CD14-positive monocyte (primary cell): ENCODE results near the gene ZNF273. TPM values are rescaled to one million over a fixed set of nuclear protein-coding genes. Genes with fewer than 3 reads are reported as not detected.

Source experiments
- DNase-seq, 3 donors: peaks; one replicate each; pipeline ENCODE4 v3.0.0-alpha.2; 2011 to 2022
- H2AFZ ChIP-seq: 2 replicates; pipeline ENCODE4 v1.6.0; 2012; ENCODE audit warnings: mild to moderate bottlenecking, low read depth, low read length, inconsistent platforms; ENCODE audit not compliant: insufficient read depth, poor library complexity, severe bottlenecking
- H3K27ac ChIP-seq, 2 donors: 1 replicate in 1 of 2; 2 replicates in 1 of 2; pipeline ENCODE4 v1.5.1; 2012 to 2013; ENCODE audit warnings: low read length in 2 of 2, control low read depth in 1 of 2, inconsistent platforms in 1 of 2, low read depth in 1 of 2, mild to moderate bottlenecking in 1 of 2
- H3K27me3 ChIP-seq, 2 donors: one replicate each; pipeline versions ENCODE4 v1.6.0 to v1.6.1; 2011 to 2013; ENCODE audit warnings: low read length in 2 of 2; ENCODE audit not compliant: control insufficient read depth in 2 of 2, insufficient read depth in 2 of 2
- H3K36me3 ChIP-seq, 2 donors: replicated peaks in 1 of 2; 1 replicate in 1 of 2; 2 replicates in 1 of 2; pipeline versions ENCODE4 v1.5.1 to v1.6.1; 2012 to 2013; ENCODE audit warnings: low read length in 2 of 2, control low read depth in 1 of 2, inconsistent platforms in 1 of 2, mild to moderate bottlenecking in 1 of 2; ENCODE audit not compliant: insufficient read depth in 2 of 2, control insufficient read depth in 1 of 2
- H3K4me1 ChIP-seq, 2 donors: 1 replicate in 1 of 2; 2 replicates in 1 of 2; pipeline versions ENCODE4 v1.5.1 to v1.6.1; 2012 to 2013; ENCODE audit warnings: low read length in 2 of 2, control low read depth in 1 of 2, inconsistent platforms in 1 of 2, mild to moderate bottlenecking in 1 of 2, moderate library complexity in 1 of 2; ENCODE audit not compliant: insufficient read depth in 2 of 2, control insufficient read depth in 1 of 2
- H3K4me2 ChIP-seq: replicated peaks from 2 replicates; pipeline ENCODE3; 2012; ENCODE audit warnings: low read length, moderate library complexity, mild to moderate bottlenecking; ENCODE audit not compliant: poor library complexity, severe bottlenecking; ENCODE audit errors: extremely low read depth
- H3K4me3 ChIP-seq, 3 experiments: fragments of 200-600 bp in 1 of 3; sonication (generic) in 1 of 3; replicated peaks in 1 of 3; 1 replicate in 2 of 3; 2 replicates in 1 of 3; pipeline ENCODE4 v1.5.1; 2011 to 2013; ENCODE audit warnings: low read length in 3 of 3, mild to moderate bottlenecking in 3 of 3, control low read depth in 2 of 3, low read depth in 2 of 3, inconsistent platforms in 1 of 3, moderate library complexity in 1 of 3
- H3K79me2 ChIP-seq: 2 replicates; pipeline ENCODE4 v1.6.0; 2012; ENCODE audit warnings: mild to moderate bottlenecking, control low read depth, inconsistent platforms, low read length, moderate library complexity; ENCODE audit not compliant: insufficient read depth
- H3K9ac ChIP-seq: 2 replicates; pipeline ENCODE4 v1.6.0; 2017; ENCODE audit warnings: low read length, mild to moderate bottlenecking; ENCODE audit not compliant: insufficient read depth, poor library complexity, severe bottlenecking
- H3K9me3 ChIP-seq, 2 donors: replicated peaks in 1 of 2; 1 replicate in 1 of 2; 2 replicates in 1 of 2; pipeline versions ENCODE4 v1.5.1 to v1.6.1; 2012 to 2013; ENCODE audit warnings: low read length in 2 of 2, control low read depth in 1 of 2; ENCODE audit not compliant: control insufficient read depth in 1 of 2, insufficient read depth in 1 of 2
- H4K20me1 ChIP-seq: 2 replicates; pipeline ENCODE4 v1.6.0; 2012; ENCODE audit warnings: mild to moderate bottlenecking, low read length, control low read depth, moderate library complexity; ENCODE audit not compliant: insufficient read depth
- H3K27ac Mint-ChIP-seq, 7 donors: one replicate each; pipeline ENCODE4 v1.8.0; 2020; ENCODE audit warnings: mild to moderate bottlenecking in 7 of 7, mixed read lengths in 7 of 7, moderate library complexity in 6 of 7, inconsistent platforms in 2 of 7
- H3K27me3 Mint-ChIP-seq, 3 donors: one replicate each; pipeline ENCODE4 v1.8.0; 2021 to 2022; ENCODE audit warnings: low read depth in 3 of 3, mild to moderate bottlenecking in 3 of 3, mixed read lengths in 3 of 3, moderate library complexity in 3 of 3, inconsistent platforms in 1 of 3
- H3K36me3 Mint-ChIP-seq, 2 donors: one replicate each; pipeline ENCODE4 v1.8.0; 2020; ENCODE audit warnings: mixed read lengths in 2 of 2, inconsistent platforms in 1 of 2, mild to moderate bottlenecking in 1 of 2
- H3K4me1 Mint-ChIP-seq: one replicate; pipeline ENCODE4 v1.8.0; 2020; ENCODE audit warnings: mild to moderate bottlenecking, mixed read lengths
- H3K4me3 Mint-ChIP-seq, 2 donors: one replicate each; pipeline ENCODE4 v1.8.0; 2020; ENCODE audit warnings: mild to moderate bottlenecking in 2 of 2, mixed read lengths in 2 of 2, moderate library complexity in 1 of 2
- H3K9me3 Mint-ChIP-seq, 7 donors: one replicate each; pipeline ENCODE4 v1.8.0; 2020 to 2022; ENCODE audit warnings: mixed read lengths in 7 of 7, mild to moderate bottlenecking in 6 of 7, moderate library complexity in 6 of 7, inconsistent platforms in 2 of 7
- WGBS: methylation state at CpG from one replicate; pipeline ENCODE4 v1.1.5; 2013; ENCODE audit warnings: missing lambda C conversion rate; ENCODE audit not compliant: insufficient coverage; 5-methylcytosine and 5-hydroxymethylcytosine counted together
- intact Hi-C, 2 donors: fragments of 100-400 bp; cut with micrococcal nuclease; formaldehyde crosslinking; loops; one replicate each; pipeline versions ENCODE4 v1.15.0 to v1.15.1; 2023
- polyA plus RNA-seq, 3 donors: library from polyadenylated mRNA; depleted of rRNA in 1 of 3; unstranded in 2 of 3; stranded (reverse) in 1 of 3; fragments of 300-500 nt in 2 of 3; fragments of >200 nt in 1 of 3; fragmentation: Illumina TruSeq in 2 of 3; gene quantifications; 1 replicate in 2 of 3; 2 replicates in 1 of 3; pipeline ENCODE4 v1.2.3, GENCODE V29; 2012 to 2021
- TF ChIP-seq, protein P1 (sequence below): fragments of 200-600 bp; IDR thresholded peaks from one replicate; pipeline ENCODE4 v1.8.0; 2022; ENCODE audit warnings: antibody characterized with exemption, mild to moderate bottlenecking

The ZNF273 gene
- polyA plus RNA-seq, 3 donors: 0.21 to 1.7 (median 0.62) TPM

DNA sequence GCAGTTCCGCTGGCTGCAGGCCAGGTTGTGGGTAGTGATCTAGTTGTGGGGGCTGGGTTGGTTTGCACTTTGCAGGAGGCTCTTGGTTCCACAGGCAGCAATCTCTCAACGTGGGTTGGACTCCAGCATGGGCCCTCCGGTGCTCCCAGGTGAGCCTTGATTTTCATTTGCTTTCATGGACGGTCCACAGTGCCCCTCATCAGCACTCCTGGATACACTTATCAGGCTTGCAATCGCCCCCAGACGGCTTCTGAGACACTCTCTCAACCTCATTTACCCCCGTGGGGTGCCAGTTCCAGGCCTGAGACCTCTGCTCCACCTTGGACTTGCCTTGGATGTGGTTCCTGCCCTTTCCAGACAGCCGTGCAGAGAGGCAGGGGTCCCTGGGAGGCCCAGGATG lies 31.3 kb upstream of the ZNF273 start:
- peaks cover 0 to 4% (median 0%) of the 10 kb centered on the region in 3 donors for H3K27me3 Mint-ChIP-seq
- no peaks in the 10 kb centered on the region for H3K4me1 Mint-ChIP-seq
- no peak overlapping the region for H3K4me3 ChIP-seq
- no peaks in the 10 kb centered on the region for H3K79me2 ChIP-seq
- H3K27ac Mint-ChIP-seq: peak overlapping the region in 1 of 7 donors; percentile 70
- H4K20me1 ChIP-seq: no peaks in the 10 kb centered on the region
- H3K9me3 Mint-ChIP-seq: peaks cover 66 to 96% (median 89%) of the 10 kb centered on the region in 7 donors
- H3K4me2 ChIP-seq: no peak overlapping the region
- WGBS: 80% methylated on average over 8 of the region's 8 CpGs
- no peak overlapping the region for H3K27ac ChIP-seq
- H3K4me3 Mint-ChIP-seq: no peak overlapping the region
- TF ChIP-seq, protein P1, sequence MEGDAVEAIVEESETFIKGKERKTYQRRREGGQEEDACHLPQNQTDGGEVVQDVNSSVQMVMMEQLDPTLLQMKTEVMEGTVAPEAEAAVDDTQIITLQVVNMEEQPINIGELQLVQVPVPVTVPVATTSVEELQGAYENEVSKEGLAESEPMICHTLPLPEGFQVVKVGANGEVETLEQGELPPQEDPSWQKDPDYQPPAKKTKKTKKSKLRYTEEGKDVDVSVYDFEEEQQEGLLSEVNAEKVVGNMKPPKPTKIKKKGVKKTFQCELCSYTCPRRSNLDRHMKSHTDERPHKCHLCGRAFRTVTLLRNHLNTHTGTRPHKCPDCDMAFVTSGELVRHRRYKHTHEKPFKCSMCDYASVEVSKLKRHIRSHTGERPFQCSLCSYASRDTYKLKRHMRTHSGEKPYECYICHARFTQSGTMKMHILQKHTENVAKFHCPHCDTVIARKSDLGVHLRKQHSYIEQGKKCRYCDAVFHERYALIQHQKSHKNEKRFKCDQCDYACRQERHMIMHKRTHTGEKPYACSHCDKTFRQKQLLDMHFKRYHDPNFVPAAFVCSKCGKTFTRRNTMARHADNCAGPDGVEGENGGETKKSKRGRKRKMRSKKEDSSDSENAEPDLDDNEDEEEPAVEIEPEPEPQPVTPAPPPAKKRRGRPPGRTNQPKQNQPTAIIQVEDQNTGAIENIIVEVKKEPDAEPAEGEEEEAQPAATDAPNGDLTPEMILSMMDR: no peak
- H3K9ac ChIP-seq: no peak overlapping the region
- H3K36me3 ChIP-seq: no peaks in the 10 kb centered on the region
- H3K36me3 Mint-ChIP-seq: no peaks in the 10 kb centered on the region
- H2AFZ ChIP-seq: no peak overlapping the region
- no peak for DNase-seq
- no peaks in the 10 kb centered on the region for H3K4me1 ChIP-seq
- no peaks in the 10 kb centered on the region for H3K27me3 ChIP-seq
- peaks cover 95 to 96% of the 10 kb centered on the region in 2 donors for H3K9me3 ChIP-seq
- intact Hi-C loops: no loop called here

DNA sequence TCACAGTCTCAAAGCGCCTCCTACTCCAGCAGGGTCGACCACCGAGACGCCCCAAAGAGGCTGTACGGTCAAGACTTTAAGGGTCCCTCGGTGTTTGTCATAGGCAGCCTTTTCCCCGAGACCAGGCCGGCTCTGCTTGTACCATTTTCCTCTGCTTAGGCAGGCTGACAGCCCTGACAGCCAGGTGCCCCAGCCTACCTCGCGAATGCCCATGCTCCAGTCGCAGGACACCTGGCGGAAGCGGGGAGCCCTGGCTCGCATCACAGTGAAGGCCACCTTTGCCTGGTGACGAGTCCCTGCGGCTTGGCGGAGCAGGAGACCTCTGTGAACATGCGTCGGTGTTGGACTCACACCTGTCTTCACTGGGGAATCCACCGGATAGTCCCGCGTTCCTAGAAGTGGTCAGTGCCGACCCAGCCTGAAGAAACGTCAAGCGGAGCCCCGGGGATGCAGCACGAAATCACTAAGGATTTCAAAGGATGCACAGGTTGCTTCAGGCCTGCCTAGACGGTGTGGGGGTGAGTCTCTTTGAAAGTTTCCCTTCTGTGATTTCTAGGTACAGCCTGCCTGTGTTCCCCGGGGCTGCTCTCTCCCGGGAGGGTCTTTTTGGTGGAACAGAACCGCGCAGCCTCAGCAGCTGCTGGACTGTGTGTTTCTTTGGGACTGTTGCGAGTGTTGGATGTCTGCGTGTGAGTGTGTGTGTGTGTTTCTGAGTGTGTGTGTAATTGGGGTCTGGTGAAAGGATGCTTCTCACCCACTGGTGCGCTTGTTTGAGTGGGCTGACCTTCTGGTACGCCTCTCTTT lies 30.5 kb upstream of the ZNF273 start:
- 96% methylated on average over 30 of the region's 36 CpGs for WGBS
- Mint-ChIP-seq H3K27me3 (peaks cover 0 to 10% (median 6%) of the 10 kb centered on the region in 3 donors), H3K4me3 (no peak overlapping the region), H3K27ac (peak overlapping the region in 1 of 7 donors; percentile 19), H3K4me1 (peaks cover 2% of the 10 kb centered on the region), H3K36me3 (no peaks in the 10 kb centered on the region), H3K9me3 (peaks cover 71 to 96% (median 92%) of the 10 kb centered on the region in 7 donors)
- H3K4me2 ChIP-seq: no peak overlapping the region
- no peaks in the 10 kb centered on the region for H3K79me2 ChIP-seq
- H3K4me3 ChIP-seq: no peak overlapping the region
- H4K20me1 ChIP-seq: no peaks in the 10 kb centered on the region
- intact Hi-C loops: no loop called here
- no peak for DNase-seq
- no peak overlapping the region for H3K27ac ChIP-seq
- TF ChIP-seq, protein P1: no peak
- no peak overlapping the region for H3K9ac ChIP-seq
- H3K9me3 ChIP-seq: peaks cover 98 to 100% of the 10 kb centered on the region in 2 donors
- no peaks in the 10 kb centered on the region for H3K36me3 ChIP-seq
- no peak overlapping the region for H2AFZ ChIP-seq
- H3K4me1 ChIP-seq: no peaks in the 10 kb centered on the region
- no peaks in the 10 kb centered on the region for H3K27me3 ChIP-seq
